Esophagus (tissue), 2 donors: ENCODE data around the gene DOK6. TPM values are rescaled to one million over a fixed set of nuclear protein-coding genes. Genes with fewer than 3 reads are reported as not detected.
"Not testable (repeated sequence)": the region's sequence is repeated elsewhere in the genome, so short reads cannot be mapped to it uniquely, and the experiment has no call there.

ENCODE experiments used
- H3K27ac ChIP-seq, 2 donors: one replicate each; pipeline ENCODE4 v1.5.1; 2013; ENCODE audit warnings: low read depth in 2 of 2, mild to moderate bottlenecking in 2 of 2, inconsistent platforms in 1 of 2, low read length in 1 of 2, moderate library complexity in 1 of 2
- H3K27me3 ChIP-seq, 2 donors: one replicate each; pipeline ENCODE4 v1.6.1; 2013; ENCODE audit warnings: low read length in 2 of 2, control low read depth in 1 of 2, mild to moderate bottlenecking in 1 of 2; ENCODE audit not compliant: insufficient read depth in 2 of 2, control insufficient read depth in 1 of 2
- H3K36me3 ChIP-seq, 2 donors: one replicate each; pipeline ENCODE4 v1.6.1; 2013; ENCODE audit warnings: low read length in 1 of 2; ENCODE audit not compliant: control insufficient read depth in 2 of 2, insufficient read depth in 2 of 2
- H3K4me1 ChIP-seq, 2 donors: one replicate each; pipeline ENCODE4 v1.6.1; 2013; ENCODE audit warnings: low read length in 1 of 2; ENCODE audit not compliant: control insufficient read depth in 2 of 2, insufficient read depth in 2 of 2
- H3K4me3 ChIP-seq, 2 donors: one replicate each; pipeline ENCODE4 v1.5.1; 2013; ENCODE audit warnings: low read length in 2 of 2, mild to moderate bottlenecking in 2 of 2, low read depth in 1 of 2, moderate library complexity in 1 of 2
- H3K9me3 ChIP-seq, 2 donors: one replicate each; pipeline ENCODE4 v1.6.1; 2013; ENCODE audit warnings: mild to moderate bottlenecking in 2 of 2, low read depth in 1 of 2, low read length in 1 of 2, moderate library complexity in 1 of 2; ENCODE audit not compliant: control insufficient read depth in 2 of 2, insufficient read depth in 1 of 2
- WGBS, 2 donors: extraction: QIAGEN DNeasy Blood & Tissue Kit; methylation state at CpG; one replicate each; pipeline ENCODE4 v1.1.7; 2013; 5-methylcytosine and 5-hydroxymethylcytosine counted together
- polyA plus RNA-seq, 2 donors: library from polyadenylated mRNA; stranded (reverse); fragments of 200-250 nt; gene quantifications; one replicate each; pipeline ENCODE4 v1.2.3, GENCODE V29; 2013
- donor health status: healthy with polysubstance abuse.
- donor health status: Bipolar disorder and iron deficiency.

The DOK6 gene
- polyA plus RNA-seq, 2 donors: 0.07 to 0.10 TPM

- H3K27me3 ChIP-seq: no peaks in the 10 kb centered on the region
- 88 to 92% methylated on average over 1 of the region's 1 CpG for WGBS, 2 donors
These were observed 453.8 kb downstream of the DOK6 start for GRCh38 chr18:69854455-69854854.

GRCh38 chr18:69858897-69859296, 458.2 kb downstream of the DOK6 start:
- 76 to 83% methylated on average over 5 of the region's 5 CpGs for WGBS, 2 donors

More at GRCh38 chr18:69854455-69854854, 453.8 kb downstream of the DOK6 start:
- Histone ChIP-seq H3K9me3 (no peaks in the 10 kb centered on the region), H3K4me1 (no peaks in the 10 kb centered on the region), H3K36me3 (no peaks in the 10 kb centered on the region), H3K27ac (no peak overlapping the region), H3K4me3 (no peak overlapping the region)

GRCh38 chr18:69864802-69865201, 464.1 kb downstream of the DOK6 start:
- not testable (repeated sequence) for H3K27me3 ChIP-seq, H3K9me3 ChIP-seq, H3K27ac ChIP-seq, H3K4me3 ChIP-seq, H3K36me3 ChIP-seq, H3K4me1 ChIP-seq
- 81 to 85% methylated on average over 6 of the region's 6 CpGs for WGBS, 2 donors

More at GRCh38 chr18:69858897-69859296, 458.2 kb downstream of the DOK6 start:
- no peaks in the 10 kb centered on the region for H3K9me3 ChIP-seq
- no peaks in the 10 kb centered on the region for H3K27me3 ChIP-seq
- H3K4me1 ChIP-seq: no peaks in the 10 kb centered on the region
- H3K36me3 ChIP-seq: no peaks in the 10 kb centered on the region
- no peak overlapping the region for H3K27ac ChIP-seq
- no peak overlapping the region for H3K4me3 ChIP-seq

GRCh38 chr18:69865776-69866175, 465.1 kb downstream of the DOK6 start:
- H3K9me3 ChIP-seq: no peaks in the 10 kb centered on the region
- H3K27me3 ChIP-seq: no peaks in the 10 kb centered on the region
- no peak overlapping the region for H3K4me3 ChIP-seq
- no peaks in the 10 kb centered on the region for H3K4me1 ChIP-seq
- 41 to 46% methylated on average over 4 of the region's 4 CpGs for WGBS, 2 donors
- no peaks in the 10 kb centered on the region for H3K36me3 ChIP-seq
- H3K27ac ChIP-seq: no peak overlapping the region

- Histone ChIP-seq H3K9me3 (no peaks in the 10 kb centered on the region), H3K4me3 (no peak overlapping the region), H3K27me3 (no peaks in the 10 kb centered on the region), H3K27ac (no peak overlapping the region), H3K4me1 (no peaks in the 10 kb centered on the region), H3K36me3 (no peaks in the 10 kb centered on the region)
- WGBS, 2 donors: 88 to 91% methylated on average over 4 of the region's 4 CpGs
These were observed 465.5 kb downstream of the DOK6 start for GRCh38 chr18:69866212-69866611.

- Histone ChIP-seq H3K4me1 (no peaks in the 10 kb centered on the region), H3K36me3 (no peaks in the 10 kb centered on the region), H3K9me3 (no peaks in the 10 kb centered on the region), H3K27ac (no peak overlapping the region), H3K27me3 (no peaks in the 10 kb centered on the region), H3K4me3 (no peak overlapping the region)
- 86 to 89% methylated on average over 4 of the region's 4 CpGs for WGBS, 2 donors
These were observed 470.0 kb downstream of the DOK6 start for GRCh38 chr18:69870736-69871135.

- Histone ChIP-seq H3K4me1 (no peaks in the 10 kb centered on the region), H3K27me3 (no peaks in the 10 kb centered on the region), H3K4me3 (no peak overlapping the region), H3K36me3 (no peaks in the 10 kb centered on the region), H3K9me3 (no peaks in the 10 kb centered on the region), H3K27ac (no peak overlapping the region)
- WGBS, 2 donors: 86 to 89% methylated on average over 2 of the region's 2 CpGs
These were observed 470.7 kb downstream of the DOK6 start for GRCh38 chr18:69871363-69871762.

GRCh38 chr18:69872661-69873060, 472.0 kb downstream of the DOK6 start:
- H3K4me3 ChIP-seq: no peak overlapping the region
- H3K36me3 ChIP-seq: no peaks in the 10 kb centered on the region
- H3K4me1 ChIP-seq: no peaks in the 10 kb centered on the region
- H3K9me3 ChIP-seq: no peaks in the 10 kb centered on the region
- H3K27ac ChIP-seq: no peak overlapping the region
- H3K27me3 ChIP-seq: no peaks in the 10 kb centered on the region
- WGBS, 2 donors: 89 to 92% methylated on average over 4 of the region's 4 CpGs

- Histone ChIP-seq H3K9me3 (no peaks in the 10 kb centered on the region), H3K36me3 (no peaks in the 10 kb centered on the region), H3K27ac (no peak overlapping the region), H3K27me3 (no peaks in the 10 kb centered on the region), H3K4me3 (no peak overlapping the region), H3K4me1 (no peaks in the 10 kb centered on the region)
- 80 to 86% methylated on average over 2 of the region's 2 CpGs for WGBS, 2 donors
These were observed 473.4 kb downstream of the DOK6 start for GRCh38 chr18:69874058-69874457.

- 83 to 86% methylated on average over 2 to 3 of the region's 3 CpGs for WGBS, 2 donors
- Histone ChIP-seq H3K4me1 (no peaks in the 10 kb centered on the region), H3K36me3 (no peaks in the 10 kb centered on the region), H3K9me3 (no peaks in the 10 kb centered on the region), H3K27me3 (no peaks in the 10 kb centered on the region), H3K4me3 (no peak overlapping the region), H3K27ac (no peak overlapping the region)
These were observed 475.8 kb downstream of the DOK6 start for GRCh38 chr18:69876490-69876889.
